ENCODE data around the gene ISM1.

The ISM1 gene

DNA sequence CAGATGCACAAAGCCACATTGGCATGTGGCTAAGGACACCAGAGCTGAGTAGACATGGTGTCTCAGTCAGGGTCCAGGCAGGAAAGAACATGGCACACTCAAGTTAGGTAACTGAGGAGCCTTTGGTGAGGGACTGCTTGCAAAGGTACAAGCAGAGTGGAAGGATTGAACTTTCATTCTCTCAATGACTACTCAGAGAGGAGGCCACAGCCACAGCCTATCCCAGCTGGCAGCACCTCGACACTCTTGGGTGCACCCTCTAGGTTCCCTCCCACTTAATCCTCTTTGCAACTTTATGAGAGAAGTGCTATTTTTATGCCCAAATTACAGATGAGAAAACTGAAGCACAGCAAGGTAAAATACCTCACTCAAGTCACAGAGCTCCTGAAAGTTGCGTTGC is 73.4 kb downstream of the ISM1 start:
- DNase-seq, result no peak
- in situ Hi-C loops (cut with HindIII; ENCODE audit: low pct_ligation_motif_present, low pct_unique_long_range_greater_than_20kb, low sequenced_read_pairs), result no loop called here

GRCh38 chr20:13295637-13296036 is 74.6 kb downstream of the ISM1 start:
- in situ Hi-C loops (cut with HindIII; ENCODE audit: low pct_ligation_motif_present, low pct_unique_long_range_greater_than_20kb, low sequenced_read_pairs), result no loop called here
- DNase-seq, result no peak

DNA sequence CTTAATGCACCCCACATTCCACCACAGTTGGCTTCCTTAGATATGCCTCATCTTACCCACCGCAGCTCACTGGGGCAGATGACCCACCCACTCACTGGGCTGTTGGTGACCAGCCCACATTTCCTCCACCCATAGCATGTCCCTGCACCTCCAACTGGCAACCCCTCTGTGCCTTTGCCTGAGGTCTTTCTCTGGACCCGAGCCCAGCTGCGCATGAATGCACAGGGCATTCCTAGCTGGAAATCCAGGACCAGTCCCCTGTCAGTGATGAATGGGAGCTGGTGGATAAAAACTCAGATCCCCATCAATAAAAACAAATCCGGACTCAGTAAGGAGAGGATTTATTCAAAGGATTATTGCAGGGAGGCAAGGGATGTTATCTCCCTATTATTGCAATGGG is 75.0 kb downstream of the ISM1 start:
- DNase-seq, result no peak
- in situ Hi-C loops (cut with HindIII; ENCODE audit: low pct_ligation_motif_present, low pct_unique_long_range_greater_than_20kb, low sequenced_read_pairs), result no loop called here

DNA sequence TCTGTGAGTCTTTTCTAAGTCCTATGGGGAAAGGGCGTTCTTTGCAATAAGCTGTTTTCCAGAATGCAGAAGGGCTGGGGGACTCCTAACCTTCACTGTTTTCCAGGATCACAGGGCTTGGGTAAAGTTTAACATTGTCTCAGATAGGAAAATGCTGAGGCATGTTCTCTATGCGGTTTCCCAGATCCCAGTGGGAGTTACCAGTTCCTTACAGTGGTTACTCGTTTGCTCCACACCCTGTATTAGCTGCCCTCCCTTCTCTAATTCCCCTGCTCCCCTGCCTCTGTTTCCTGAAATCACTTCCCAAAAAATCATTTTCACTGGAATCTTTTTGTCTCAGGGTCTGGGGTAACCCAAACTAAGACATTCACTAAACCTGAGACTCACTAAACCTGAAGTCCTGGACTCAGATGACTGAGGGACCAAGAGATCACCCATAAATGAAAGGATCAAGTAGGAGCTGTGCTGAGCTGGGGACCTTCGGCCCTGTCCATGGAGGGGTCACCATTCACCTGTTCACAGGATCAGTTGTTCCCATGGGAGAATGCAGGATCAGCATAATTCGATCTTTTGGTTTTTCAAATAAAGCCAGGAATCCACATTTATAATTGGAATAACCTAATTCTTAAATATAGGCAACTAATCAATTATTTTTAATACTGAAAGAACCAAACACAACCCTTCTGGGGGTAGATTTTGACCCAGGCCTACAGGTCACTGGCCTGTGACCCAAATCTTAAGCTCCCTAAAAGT is 76.2 kb downstream of the ISM1 start:
- in situ Hi-C loops (cut with HindIII; ENCODE audit: low pct_ligation_motif_present, low pct_unique_long_range_greater_than_20kb, low sequenced_read_pairs), result no loop called here

GRCh38 chr20:13298692-13299373 is 77.8 kb downstream of the ISM1 start:
- DNase-seq, result no peak
- in situ Hi-C loops (cut with HindIII; ENCODE audit: low pct_ligation_motif_present, low pct_unique_long_range_greater_than_20kb, low sequenced_read_pairs), result no loop called here

More for the DNA sequence above, 76.2 kb downstream of the ISM1 start:
- no peak for DNase-seq

DNA sequence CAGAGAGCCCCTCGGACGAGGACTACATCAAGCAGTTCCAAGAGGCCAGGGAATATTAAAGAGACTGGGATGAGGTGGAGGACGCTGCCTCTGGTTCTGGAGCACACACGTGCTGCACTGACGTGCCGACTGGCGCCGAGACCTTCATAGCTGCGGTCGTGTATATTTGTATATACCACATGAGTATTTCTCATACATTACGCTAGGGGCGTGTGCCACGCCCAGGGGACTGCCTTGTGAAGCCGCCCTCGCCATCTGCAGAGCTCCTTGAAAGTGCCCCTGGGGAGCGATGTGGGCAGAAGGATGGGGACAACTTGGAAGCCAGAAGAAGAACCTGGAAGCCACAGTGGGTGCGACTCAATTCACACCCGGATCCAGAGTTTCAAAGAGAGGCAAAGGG is 78.3 kb downstream of the ISM1 start:
- no peak for DNase-seq

DNA sequence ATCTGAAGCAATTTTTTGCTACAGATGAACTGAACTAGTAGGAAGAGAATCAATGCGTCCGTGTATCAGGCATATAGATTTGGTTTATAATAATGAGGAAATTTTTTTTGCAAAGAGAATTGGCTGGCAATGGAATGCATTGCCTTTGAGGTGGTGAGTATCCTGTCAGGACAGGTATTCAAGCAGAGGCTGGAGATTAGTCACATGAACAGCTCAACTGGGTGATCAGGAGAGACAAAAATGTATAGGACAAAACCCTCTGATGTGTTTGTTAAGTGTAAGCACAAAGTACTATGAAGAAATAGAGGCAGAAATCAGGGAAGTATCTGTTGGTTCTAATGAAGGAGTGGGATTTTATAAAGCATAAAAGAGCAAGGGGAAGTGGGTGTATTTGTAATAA is 80.5 kb downstream of the ISM1 start:
- DNase-seq, result no peak
- in situ Hi-C loops (cut with HindIII; ENCODE audit: low pct_ligation_motif_present, low pct_unique_long_range_greater_than_20kb, low sequenced_read_pairs), result no loop called here

More for the DNA sequence above, 78.3 kb downstream of the ISM1 start:
- in situ Hi-C loops (cut with HindIII; ENCODE audit: low pct_ligation_motif_present, low pct_unique_long_range_greater_than_20kb, low sequenced_read_pairs), result no loop called here

GRCh38 chr20:13302647-13303450 is 81.8 kb downstream of the ISM1 start:
- in situ Hi-C loops (cut with HindIII; ENCODE audit: low pct_ligation_motif_present, low pct_unique_long_range_greater_than_20kb, low sequenced_read_pairs), result no loop called here

GRCh38 chr20:13305284-13305683 is 84.2 kb downstream of the ISM1 start:
- in situ Hi-C loops (cut with HindIII; ENCODE audit: low pct_ligation_motif_present, low pct_unique_long_range_greater_than_20kb, low sequenced_read_pairs), result no loop called here

More at GRCh38 chr20:13302647-13303450, 81.8 kb downstream of the ISM1 start:
- peak; percentile 32 for DNase-seq

GRCh38 chr20:13307562-13308163 is 86.6 kb downstream of the ISM1 start:
- DNase-seq, result no peak
- in situ Hi-C loops (cut with HindIII; ENCODE audit: low pct_ligation_motif_present, low pct_unique_long_range_greater_than_20kb, low sequenced_read_pairs), result no loop called here

More at GRCh38 chr20:13305284-13305683, 84.2 kb downstream of the ISM1 start:
- no peak for DNase-seq

GRCh38 chr20:13312300-13312699 is 91.2 kb downstream of the ISM1 start:
- in situ Hi-C loops (cut with HindIII; ENCODE audit: low pct_ligation_motif_present, low pct_unique_long_range_greater_than_20kb, low sequenced_read_pairs), result no loop called here
- DNase-seq, result no peak

- in situ Hi-C loops (cut with HindIII; ENCODE audit: low pct_ligation_motif_present, low pct_unique_long_range_greater_than_20kb, low sequenced_read_pairs), result no loop called here
- DNase-seq, result no peak
Measured at GRCh38 chr20:13313201-13313600, 92.1 kb downstream of the ISM1 start.

DNA sequence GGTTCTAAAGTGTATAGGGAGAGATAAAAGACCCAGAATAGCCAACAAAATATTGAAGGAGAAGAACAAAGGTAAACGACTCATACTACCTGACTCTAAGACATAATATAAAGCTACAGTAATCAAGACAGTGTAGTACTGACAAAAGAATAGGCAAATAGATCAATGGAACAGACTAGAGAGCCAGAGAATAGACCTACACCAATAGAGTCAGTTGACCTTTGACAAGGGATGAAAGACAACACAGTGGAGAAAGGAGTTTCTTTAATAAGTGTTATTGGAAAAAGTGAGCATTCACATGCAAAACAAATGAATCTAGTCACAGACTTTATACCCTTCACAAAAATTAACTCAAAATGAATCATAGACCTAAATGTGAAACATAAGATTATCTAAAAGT is 96.4 kb downstream of the ISM1 start:
- in situ Hi-C loops (cut with HindIII; ENCODE audit: low pct_ligation_motif_present, low pct_unique_long_range_greater_than_20kb, low sequenced_read_pairs), result no loop called here
- no peak for DNase-seq

- DNase-seq, result no peak
- in situ Hi-C loops (cut with HindIII; ENCODE audit: low pct_ligation_motif_present, low pct_unique_long_range_greater_than_20kb, low sequenced_read_pairs), result no loop called here
Measured at GRCh38 chr20:13318871-13319521, 97.9 kb downstream of the ISM1 start.

DNA sequence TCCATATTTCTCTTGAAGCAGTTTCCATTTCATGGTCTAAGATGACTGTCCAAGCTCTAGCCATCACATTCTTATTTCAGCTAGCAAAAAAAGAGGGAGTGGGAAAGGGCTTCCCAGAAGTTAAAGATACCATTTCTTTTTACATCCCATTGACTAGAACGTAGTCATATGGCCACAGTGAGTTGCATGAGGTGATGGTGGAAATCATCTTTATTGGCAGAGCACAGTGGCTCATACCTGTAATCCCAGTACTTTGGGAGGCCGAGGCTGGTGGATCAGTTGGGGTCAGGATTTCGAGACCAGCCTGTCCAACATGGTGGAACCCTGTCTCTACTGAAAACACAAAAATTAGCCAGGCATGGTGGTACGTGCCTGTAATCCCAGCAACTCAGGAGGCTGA is 99.6 kb downstream of the ISM1 start:
- DNase-seq, result no peak
- in situ Hi-C loops (cut with HindIII; ENCODE audit: low pct_ligation_motif_present, low pct_unique_long_range_greater_than_20kb, low sequenced_read_pairs), result no loop called here

DNA sequence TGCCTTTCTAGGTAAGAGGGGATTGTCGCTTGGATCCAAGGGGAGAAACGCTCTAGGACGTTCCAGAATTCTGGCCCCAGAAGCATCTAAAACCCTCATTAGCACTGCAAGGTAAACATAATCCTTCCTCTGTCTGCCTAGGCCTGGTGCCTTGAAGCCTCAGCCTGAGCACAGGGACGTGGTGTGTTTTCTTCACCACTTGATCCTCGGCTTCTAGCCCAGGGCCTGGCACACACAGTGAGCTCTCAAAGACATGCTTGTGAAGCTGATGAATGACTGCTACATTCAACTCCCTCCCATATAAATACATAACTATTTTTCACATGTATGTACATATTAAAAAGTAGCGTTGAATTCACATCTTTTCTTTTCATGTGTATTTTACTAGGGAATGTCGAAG is 100.3 kb downstream of the ISM1 start:
- DNase-seq, result no peak
- in situ Hi-C loops (cut with HindIII; ENCODE audit: low pct_ligation_motif_present, low pct_unique_long_range_greater_than_20kb, low sequenced_read_pairs), result no loop called here

DNA sequence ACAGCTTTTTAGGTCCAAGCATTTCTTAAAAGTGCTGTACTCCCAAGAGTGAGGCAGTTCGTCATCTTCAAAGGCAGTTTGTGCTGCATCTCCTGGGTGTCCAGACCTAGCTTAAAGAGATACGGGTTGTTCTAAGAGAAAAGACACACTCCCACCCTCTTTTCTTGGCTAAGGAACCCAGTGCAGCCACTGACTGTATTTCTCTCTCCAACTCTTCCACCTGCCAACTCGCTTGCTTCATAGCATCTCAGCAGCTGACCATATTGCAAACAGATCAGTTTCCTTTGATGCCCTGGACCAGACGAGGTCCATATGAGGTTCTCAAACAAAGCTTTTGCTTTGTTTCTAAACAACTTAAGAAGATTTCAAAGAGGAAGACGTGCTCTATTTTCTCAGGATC is 101.1 kb downstream of the ISM1 start:
- in situ Hi-C loops (cut with HindIII; ENCODE audit: low pct_ligation_motif_present, low pct_unique_long_range_greater_than_20kb, low sequenced_read_pairs), result no loop called here
- DNase-seq, result no peak

- in situ Hi-C loops (cut with HindIII; ENCODE audit: low pct_ligation_motif_present, low pct_unique_long_range_greater_than_20kb, low sequenced_read_pairs), result no loop called here
- no peak for DNase-seq
Measured at GRCh38 chr20:13322621-13323020, 101.5 kb downstream of the ISM1 start.
